Endothelial cell of umbilical vein (primary cell): ENCODE results near the gene CA11.

ENCODE experiments used
- CTCF ChIP-seq, 2 donors: IDR thresholded peaks; 1 replicate in 1 of 2; 2 replicates in 1 of 2; pipeline ENCODE4 v1.5.1; 2011; ENCODE audit warnings: low read length in 2 of 2, mild to moderate bottlenecking in 2 of 2, moderate library complexity in 2 of 2, control low read depth in 1 of 2, inconsistent platforms in 1 of 2, low read depth in 1 of 2; ENCODE audit not compliant: insufficient read depth in 1 of 2; ENCODE audit errors: extremely low read depth in 1 of 2
- MYC ChIP-seq: IDR thresholded peaks from one replicate; pipeline ENCODE4 v1.6.1; 2011; ENCODE audit warnings: mild to moderate bottlenecking, low read depth, low read length
- POLR2A ChIP-seq: IDR thresholded peaks from 2 replicates; pipeline ENCODE4 v1.6.1; 2012; ENCODE audit warnings: low read depth, mild to moderate bottlenecking, control low read depth, low read length
- POLR2AphosphoS5 ChIP-seq: IDR thresholded peaks from 2 replicates; pipeline ENCODE4 v1.6.1; 2012; ENCODE audit warnings: low read depth, mild to moderate bottlenecking, control low read depth, low read length, moderate library complexity; ENCODE audit not compliant: insufficient read depth

- TF ChIP-seq CTCF (IDR thresholded peaks at IDR 0.05; ENCODE audit: extremely low read depth in 1 of 2, insufficient read depth in 1 of 2, low read depth in 1 of 2, low read length in 2 of 2) (no peak), POLR2A (no peak), POLR2AphosphoS5 (no peak), MYC (no peak)
Observed at GRCh38 chr19:48607359-48607755, 38.6 kb downstream of the CA11 start.
